Measurements from ENCODE around the gene POLR3GL.
A peak's percentile ranks its signal among the peaks of the same experiment; 100 is the strongest.

POLR3GL gene

DNA sequence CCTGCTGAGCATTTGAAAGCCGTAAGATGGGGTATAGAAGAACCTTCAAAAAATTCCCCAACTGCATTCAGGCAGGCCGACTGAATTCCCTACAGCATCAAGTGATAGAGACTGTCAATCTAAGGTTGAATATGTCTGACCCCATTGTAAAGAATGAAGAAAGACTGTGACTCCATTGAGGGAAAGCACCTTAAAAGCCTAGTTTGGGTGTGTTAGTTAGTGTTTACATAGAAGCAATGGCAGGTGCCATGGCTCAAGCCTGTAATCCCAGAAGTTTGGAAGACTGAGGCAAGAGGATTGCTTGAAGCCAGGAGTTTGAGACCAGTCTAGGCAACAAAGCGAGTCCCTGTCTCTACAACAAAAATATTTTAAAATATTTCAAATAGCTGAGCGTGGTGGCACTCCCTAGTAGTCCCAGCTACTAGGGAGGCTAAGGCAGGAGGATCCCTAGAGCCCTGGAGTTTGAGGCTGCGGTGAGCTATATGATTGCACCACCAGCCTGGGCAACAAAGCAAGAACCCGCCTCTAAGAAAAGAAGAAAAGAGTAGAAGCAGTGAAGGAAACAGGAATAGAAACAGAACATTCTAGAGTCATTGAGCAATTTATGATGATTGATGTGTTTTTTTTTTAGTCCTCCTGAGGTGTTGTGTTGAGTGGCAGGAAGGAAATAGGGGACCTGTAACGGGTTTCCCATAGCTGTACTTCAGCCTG lies 15.4 kb downstream of the POLR3GL start:
- Histone ChIP-seq H3K4me1 (ENCODE audit: control insufficient read depth in 2 of 2, insufficient read depth in 1 of 2, low read depth in 1 of 2, low read length in 2 of 2) (peaks cover 9 to 28% of the 10 kb centered on the region in 2 donors), H3K4me3 (ENCODE audit: low read length in 2 of 2) (no peak overlapping the region), H2BK120ac (ENCODE audit: low read depth, low read length) (no peak overlapping the region), H2BK12ac (ENCODE audit: low read length) (no peak overlapping the region), H2BK15ac (ENCODE audit: low read length) (no peak overlapping the region), H2AFZ (ENCODE audit: low read length) (peak overlapping the region; percentile 7), H3K27ac (replicated peaks; ENCODE audit: low read length) (peak overlapping the region; percentile 0), H3K4ac (ENCODE audit: low read length) (no peak overlapping the region), H4K8ac (ENCODE audit: low read depth, low read length) (no peak overlapping the region), H3K36me3 (replicated peaks in 1 of 2; ENCODE audit: control insufficient read depth in 2 of 2, insufficient read depth in 2 of 2, low read length in 2 of 2) (no peaks in the 10 kb centered on the region), H3K4me2 (ENCODE audit: insufficient read depth, low read length, poor library complexity, severe bottlenecking) (no peak overlapping the region), H2AK5ac (ENCODE audit: low read depth, low read length) (no peak overlapping the region), H2BK5ac (ENCODE audit: low read length) (no peak overlapping the region), H3K27me3 (ENCODE audit: control insufficient read depth in 3 of 3, insufficient read depth in 3 of 3, low read depth in 1 of 3, low read length in 3 of 3) (no peaks in the 10 kb centered on the region), H4K91ac (ENCODE audit: low read depth, low read length, poor library complexity) (no peak overlapping the region), H3K9me3 (replicated peaks in 1 of 2; ENCODE audit: control insufficient read depth in 2 of 2, insufficient read depth in 1 of 2, low read depth in 1 of 2, low read length in 2 of 2) (no peaks in the 10 kb centered on the region), H3K23ac (ENCODE audit: low read depth, low read length, poor library complexity) (no peak overlapping the region), H3K14ac (ENCODE audit: low read length) (no peak overlapping the region), H3K79me1 (ENCODE audit: low read depth, low read length) (no peaks in the 10 kb centered on the region), H3K18ac (ENCODE audit: low read length) (no peak overlapping the region), H3K9ac (ENCODE audit: low read depth, low read length, poor library complexity) (no peak overlapping the region)
- WGBS, 2 donors (ENCODE audit: extremely low coverage in 2 of 2, insufficient read length in 2 of 2, insufficient replicate concordance in 1 of 2) = no CpG with 5 or more reads among the region's 7 CpGs
- no peak for DNase-seq (ENCODE audit: low spot score)

DNA sequence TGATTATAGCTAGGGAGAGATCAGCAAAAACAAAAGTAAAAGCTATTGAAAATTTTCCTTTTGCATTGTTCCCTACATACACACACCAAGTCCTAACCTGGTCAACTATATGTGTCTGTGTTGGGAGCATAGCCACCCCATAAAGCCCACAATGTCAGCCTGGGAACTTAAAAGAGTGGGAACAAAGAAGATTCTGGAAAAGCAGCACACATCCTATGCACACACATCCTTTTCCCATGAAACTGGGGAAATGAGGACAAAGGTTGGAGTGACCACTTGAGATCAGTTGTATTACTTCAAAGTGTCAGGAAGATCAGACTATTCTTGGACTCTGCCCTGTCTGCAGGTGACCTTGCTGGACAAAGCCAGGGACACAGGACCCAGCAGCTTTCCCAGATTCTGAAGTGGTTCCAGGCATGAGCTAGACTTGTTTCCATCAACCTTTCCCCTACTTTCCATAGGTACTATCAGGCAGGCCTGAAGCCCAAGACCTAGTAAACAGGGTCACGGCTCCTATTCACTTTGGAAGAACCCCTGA lies 16.0 kb downstream of the POLR3GL start:
- no peak overlapping the region for H2BK120ac ChIP-seq (ENCODE audit: low read depth, low read length)
- no peak overlapping the region for H3K9ac ChIP-seq (ENCODE audit: low read depth, low read length, poor library complexity)
- no peak overlapping the region for H2BK5ac ChIP-seq (ENCODE audit: low read length)
- H3K4me1 ChIP-seq (ENCODE audit: control insufficient read depth in 2 of 2, insufficient read depth in 1 of 2, low read depth in 1 of 2, low read length in 2 of 2) = peaks cover 12 to 34% of the 10 kb centered on the region in 2 donors
- no peak overlapping the region for H4K8ac ChIP-seq (ENCODE audit: low read depth, low read length)
- no peak overlapping the region for H3K23ac ChIP-seq (ENCODE audit: low read depth, low read length, poor library complexity)
- H3K18ac ChIP-seq (ENCODE audit: low read length) = no peak overlapping the region
- H3K27ac ChIP-seq (replicated peaks; ENCODE audit: low read length) = no peak overlapping the region
- H4K91ac ChIP-seq (ENCODE audit: low read depth, low read length, poor library complexity) = no peak overlapping the region
- H3K4ac ChIP-seq (ENCODE audit: low read length) = no peak overlapping the region
- no peak overlapping the region for H3K4me3 ChIP-seq (ENCODE audit: low read length in 2 of 2)
- H2AK5ac ChIP-seq (ENCODE audit: low read depth, low read length) = no peak overlapping the region
- H3K36me3 ChIP-seq (replicated peaks in 1 of 2; ENCODE audit: control insufficient read depth in 2 of 2, insufficient read depth in 2 of 2, low read length in 2 of 2) = no peaks in the 10 kb centered on the region
- H3K14ac ChIP-seq (ENCODE audit: low read length) = no peak overlapping the region
- no peaks in the 10 kb centered on the region for H3K27me3 ChIP-seq (ENCODE audit: control insufficient read depth in 3 of 3, insufficient read depth in 3 of 3, low read depth in 1 of 3, low read length in 3 of 3)
- H3K79me1 ChIP-seq (ENCODE audit: low read depth, low read length) = no peaks in the 10 kb centered on the region
- no peak for DNase-seq (ENCODE audit: low spot score)
- no peak overlapping the region for H2BK15ac ChIP-seq (ENCODE audit: low read length)
- no peaks in the 10 kb centered on the region for H3K9me3 ChIP-seq (replicated peaks in 1 of 2; ENCODE audit: control insufficient read depth in 2 of 2, insufficient read depth in 1 of 2, low read depth in 1 of 2, low read length in 2 of 2)
- WGBS, 2 donors (ENCODE audit: extremely low coverage in 2 of 2, insufficient read length in 2 of 2, insufficient replicate concordance in 1 of 2) = no CpG with 5 or more reads among the region's 1 CpG
- H2AFZ ChIP-seq (ENCODE audit: low read length) = no peak overlapping the region
- H3K4me2 ChIP-seq (ENCODE audit: insufficient read depth, low read length, poor library complexity, severe bottlenecking) = no peak overlapping the region
- H2BK12ac ChIP-seq (ENCODE audit: low read length) = no peak overlapping the region

DNA sequence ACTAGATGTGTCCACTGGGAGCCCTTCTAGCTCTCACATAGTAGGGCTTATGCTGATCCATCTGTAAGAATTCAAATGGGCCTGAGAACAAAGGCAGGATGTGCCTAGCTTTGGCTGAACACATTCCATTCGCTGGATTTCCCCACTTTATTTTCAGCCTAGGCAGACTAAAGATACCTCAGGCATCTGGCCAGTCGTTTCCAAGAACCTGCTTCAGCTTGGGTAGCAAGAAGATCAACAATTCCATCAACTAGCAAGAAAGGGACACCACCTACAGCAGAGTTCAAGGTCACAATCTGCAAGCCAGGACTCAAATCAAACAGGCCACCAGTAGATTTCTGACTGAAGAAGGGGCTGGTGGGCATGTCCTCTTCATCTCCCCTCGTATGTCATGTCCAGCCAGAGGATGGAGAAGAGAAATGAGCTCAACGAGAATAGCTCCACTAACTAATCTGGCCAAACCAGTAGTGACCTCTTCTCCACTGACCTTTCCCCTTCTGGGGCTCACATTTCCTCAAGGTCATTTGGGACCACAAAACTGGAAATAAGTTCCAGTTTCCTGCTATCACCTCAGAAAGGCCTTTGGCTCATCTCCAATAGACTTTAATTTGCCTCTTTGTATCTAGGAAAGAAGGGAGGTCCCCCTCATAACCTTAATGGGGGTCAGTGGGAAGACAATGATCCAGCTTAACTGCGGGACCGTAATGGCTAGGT lies 17.7 kb downstream of the POLR3GL start:
- Histone ChIP-seq H3K9ac (ENCODE audit: low read depth, low read length, poor library complexity) (no peak overlapping the region), H2BK120ac (ENCODE audit: low read depth, low read length) (no peak overlapping the region), H2AFZ (ENCODE audit: low read length) (no peak overlapping the region), H3K36me3 (replicated peaks in 1 of 2; ENCODE audit: control insufficient read depth in 2 of 2, insufficient read depth in 2 of 2, low read length in 2 of 2) (no peaks in the 10 kb centered on the region), H2BK5ac (ENCODE audit: low read length) (no peak overlapping the region), H3K4me3 (ENCODE audit: low read length in 2 of 2) (no peak overlapping the region), H3K4me1 (ENCODE audit: control insufficient read depth in 2 of 2, insufficient read depth in 1 of 2, low read depth in 1 of 2, low read length in 2 of 2) (peaks cover 16 to 44% of the 10 kb centered on the region in 2 donors), H3K27me3 (ENCODE audit: control insufficient read depth in 3 of 3, insufficient read depth in 3 of 3, low read depth in 1 of 3, low read length in 3 of 3) (no peaks in the 10 kb centered on the region), H4K91ac (ENCODE audit: low read depth, low read length, poor library complexity) (no peak overlapping the region), H4K8ac (ENCODE audit: low read depth, low read length) (no peak overlapping the region), H3K79me1 (ENCODE audit: low read depth, low read length) (no peaks in the 10 kb centered on the region), H3K27ac (replicated peaks; ENCODE audit: low read length) (no peak overlapping the region), H2AK5ac (ENCODE audit: low read depth, low read length) (no peak overlapping the region), H3K4ac (ENCODE audit: low read length) (no peak overlapping the region), H3K9me3 (replicated peaks in 1 of 2; ENCODE audit: control insufficient read depth in 2 of 2, insufficient read depth in 1 of 2, low read depth in 1 of 2, low read length in 2 of 2) (no peaks in the 10 kb centered on the region), H3K23ac (ENCODE audit: low read depth, low read length, poor library complexity) (no peak overlapping the region), H3K18ac (ENCODE audit: low read length) (no peak overlapping the region), H2BK12ac (ENCODE audit: low read length) (no peak overlapping the region), H2BK15ac (ENCODE audit: low read length) (no peak overlapping the region), H3K4me2 (ENCODE audit: insufficient read depth, low read length, poor library complexity, severe bottlenecking) (no peak overlapping the region), H3K14ac (ENCODE audit: low read length) (no peak overlapping the region)
- WGBS, 2 donors (ENCODE audit: extremely low coverage in 2 of 2, insufficient read length in 2 of 2, insufficient replicate concordance in 1 of 2) = no CpG with 5 or more reads among the region's 6 CpGs
- no peak for DNase-seq (ENCODE audit: low spot score)

DNA sequence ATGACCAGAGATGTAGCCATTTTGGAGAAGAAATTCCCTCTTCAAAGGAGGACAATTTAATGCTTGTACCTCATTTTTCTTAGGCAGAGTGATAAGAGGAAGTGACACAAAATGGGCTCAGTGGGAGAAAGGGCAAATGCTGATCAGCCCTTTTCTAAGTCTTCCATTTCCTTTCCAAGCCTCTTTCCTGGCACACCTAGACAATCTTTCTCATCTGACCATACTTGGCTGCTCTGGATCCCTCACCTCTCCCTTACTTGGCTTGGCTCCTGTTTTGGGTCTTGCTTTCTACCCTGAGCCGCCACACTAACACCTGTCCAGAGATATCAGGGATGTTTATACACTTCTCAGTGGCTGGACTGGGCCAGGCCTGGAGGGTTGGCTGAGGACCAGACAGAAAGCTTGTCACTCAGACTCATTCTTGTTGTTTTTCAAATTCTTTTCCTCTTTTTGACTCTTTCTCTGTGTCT lies 18.8 kb downstream of the POLR3GL start:
- Histone ChIP-seq H3K9me3 (replicated peaks in 1 of 2; ENCODE audit: control insufficient read depth in 2 of 2, insufficient read depth in 1 of 2, low read depth in 1 of 2, low read length in 2 of 2) (no peaks in the 10 kb centered on the region), H3K79me1 (ENCODE audit: low read depth, low read length) (no peaks in the 10 kb centered on the region), H2BK120ac (ENCODE audit: low read depth, low read length) (no peak overlapping the region), H2BK12ac (ENCODE audit: low read length) (no peak overlapping the region), H3K18ac (ENCODE audit: low read length) (no peak overlapping the region), H4K91ac (ENCODE audit: low read depth, low read length, poor library complexity) (no peak overlapping the region), H3K36me3 (replicated peaks in 1 of 2; ENCODE audit: control insufficient read depth in 2 of 2, insufficient read depth in 2 of 2, low read length in 2 of 2) (no peaks in the 10 kb centered on the region), H3K27me3 (ENCODE audit: control insufficient read depth in 3 of 3, insufficient read depth in 3 of 3, low read depth in 1 of 3, low read length in 3 of 3) (no peaks in the 10 kb centered on the region), H3K4me1 (ENCODE audit: control insufficient read depth in 2 of 2, insufficient read depth in 1 of 2, low read depth in 1 of 2, low read length in 2 of 2) (peaks cover 16 to 37% of the 10 kb centered on the region in 2 donors), H3K4me2 (ENCODE audit: insufficient read depth, low read length, poor library complexity, severe bottlenecking) (no peak overlapping the region), H2BK15ac (ENCODE audit: low read length) (no peak overlapping the region), H3K9ac (ENCODE audit: low read depth, low read length, poor library complexity) (no peak overlapping the region), H2AFZ (ENCODE audit: low read length) (no peak overlapping the region), H3K4me3 (ENCODE audit: low read length in 2 of 2) (no peak overlapping the region), H3K27ac (replicated peaks; ENCODE audit: low read length) (no peak overlapping the region), H2BK5ac (ENCODE audit: low read length) (no peak overlapping the region), H3K23ac (ENCODE audit: low read depth, low read length, poor library complexity) (no peak overlapping the region), H4K8ac (ENCODE audit: low read depth, low read length) (no peak overlapping the region), H3K4ac (ENCODE audit: low read length) (no peak overlapping the region), H2AK5ac (ENCODE audit: low read depth, low read length) (no peak overlapping the region), H3K14ac (ENCODE audit: low read length) (no peak overlapping the region)
- DNase-seq (ENCODE audit: low spot score) = no peak
- WGBS, 2 donors (ENCODE audit: extremely low coverage in 2 of 2, insufficient read length in 2 of 2, insufficient replicate concordance in 1 of 2) = no CpG with 5 or more reads among the region's 1 CpG

Measured in neuronal stem cell (in vitro differentiated cells).